Cerebellar cortex (tissue), 1 donor: ENCODE measurements around the gene POLA2.
"Not testable (repeated sequence)": the region's sequence is repeated elsewhere in the genome, so short reads cannot be mapped to it uniquely, and the experiment has no call there.

Experiments used
- DNase-seq: peaks from one replicate; pipeline ENCODE4 v3.0.0-alpha.2; 2015; ENCODE audit warnings: low spot score

POLA2 gene

DNA sequence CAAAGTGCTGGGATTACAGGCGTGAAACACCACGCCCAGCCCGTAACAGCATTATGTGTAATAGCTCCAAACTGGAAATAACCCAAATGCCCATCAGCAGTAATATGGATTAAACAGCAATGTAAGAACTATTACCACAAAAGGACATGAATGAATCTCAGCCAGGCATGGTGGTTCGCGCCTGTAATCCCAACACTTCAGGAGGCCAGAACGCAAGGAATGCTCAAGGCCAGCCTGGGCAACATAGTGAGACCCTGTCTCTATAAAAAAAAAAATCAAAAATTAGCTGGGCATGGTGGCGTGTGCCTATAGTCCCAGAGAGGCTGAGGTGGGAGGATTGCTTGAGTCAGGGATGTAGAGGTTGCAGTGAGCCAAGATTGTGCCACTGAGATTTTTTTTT is 68.8 kb downstream of the POLA2 start:
- no peak for DNase-seq

DNA sequence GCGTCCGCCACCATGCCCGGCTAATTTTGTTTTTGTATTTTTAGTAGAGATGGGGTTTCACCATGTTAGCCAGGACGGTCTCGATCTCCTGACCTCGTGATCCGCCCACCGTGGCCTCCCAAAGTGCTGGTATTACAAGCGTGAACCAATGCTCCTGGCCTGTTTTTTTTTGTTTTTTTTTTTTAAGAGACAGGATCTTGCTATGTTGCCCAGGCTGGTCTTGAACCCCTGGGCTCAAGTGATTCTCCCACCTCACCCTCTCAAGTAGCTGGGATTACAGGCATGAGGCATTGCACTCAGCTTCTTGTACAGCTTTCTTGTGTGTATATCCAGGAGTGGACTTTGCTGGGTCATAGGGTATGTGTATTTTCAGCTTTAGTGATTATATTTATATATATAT is 70.8 kb downstream of the POLA2 start:
- not testable (repeated sequence) for DNase-seq

GRCh38 chr11:65334696-65335295 is 73.0 kb downstream of the POLA2 start:
- DNase-seq: no peak

- no peak for DNase-seq
Observed at GRCh38 chr11:65338676-65339075, 76.9 kb downstream of the POLA2 start.

DNA sequence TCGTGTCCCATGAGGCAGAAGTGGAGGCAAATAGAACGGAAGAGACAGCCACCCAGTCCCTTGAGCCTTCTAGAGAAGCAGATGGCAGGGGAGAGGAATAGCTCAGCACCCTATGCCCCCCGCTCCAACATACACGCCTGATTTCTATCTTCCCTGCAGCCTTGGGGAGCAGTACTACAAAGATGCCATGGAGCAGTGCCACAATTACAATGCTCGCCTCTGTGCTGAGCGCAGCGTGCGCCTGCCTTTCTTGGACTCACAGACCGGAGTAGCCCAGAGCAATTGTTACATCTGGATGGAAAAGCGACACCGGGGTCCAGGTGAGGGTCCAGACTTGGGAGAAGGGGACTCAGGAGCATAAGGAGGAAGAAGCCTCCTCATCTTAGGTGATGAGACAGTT is 78.5 kb downstream of the POLA2 start:
- no peak for DNase-seq

DNA sequence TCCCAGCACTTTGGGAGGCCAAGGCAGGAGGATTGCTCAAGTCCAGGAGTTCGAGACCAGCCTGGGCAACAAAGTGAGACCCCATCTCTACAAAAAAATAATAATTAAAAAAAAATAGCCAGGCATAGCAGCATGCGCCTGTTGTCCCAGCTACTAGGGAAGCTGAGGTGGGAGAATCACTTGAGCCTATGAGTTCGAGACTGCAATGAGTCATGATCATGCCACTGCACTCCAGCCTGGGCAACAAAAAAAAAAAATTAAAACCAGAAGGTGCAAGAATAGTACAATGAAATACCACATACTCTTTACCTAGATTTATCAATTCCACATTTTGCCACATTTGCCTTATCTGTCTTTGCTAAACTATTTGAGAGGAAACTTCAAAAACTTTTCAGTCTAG is 80.1 kb downstream of the POLA2 start:
- no peak for DNase-seq
